HG03066 (cell line): ENCODE measurements around the gene TLX2.

ENCODE experiments used
- ATAC-seq: cut with Tn5 transposase; IDR thresholded peaks from one replicate; pipeline ENCODE4 v1.9.1; 2021; ENCODE audit warnings: low read depth; ENCODE audit not compliant: unreplicated experiment

Gene TLX2

GRCh38 chr2:74496997-74497776, 17.1 kb upstream of the TLX2 start:
- no peak for ATAC-seq

GRCh38 chr2:74497777-74498499, 16.3 kb upstream of the TLX2 start:
- no peak for ATAC-seq

GRCh38 chr2:74498500-74499266, 15.6 kb upstream of the TLX2 start:
- no peak for ATAC-seq

GRCh38 chr2:74499267-74499939, 14.8 kb upstream of the TLX2 start, which contains the start of gene LBX2:
Gene LBX2, minus strand, starts transcription at chr2:74499603. Its CDS starts 66 bp downstream, at chr2:74499537.
- ATAC-seq = no peak

GRCh38 chr2:74499940-74500577, 14.2 kb upstream of the TLX2 start:
- no peak for ATAC-seq

GRCh38 chr2:74500578-74500946, 13.7 kb upstream of the TLX2 start:
- ATAC-seq = no peak

GRCh38 chr2:74501335-74502071, 12.7 kb upstream of the TLX2 start:
- no peak for ATAC-seq

- ATAC-seq = no peak
These were observed 12.0 kb upstream of the TLX2 start for GRCh38 chr2:74502147-74502719.

GRCh38 chr2:74502720-74503505, 11.3 kb upstream of the TLX2 start:
- ATAC-seq = peak; percentile 43

GRCh38 chr2:74503506-74504475, 10.5 kb upstream of the TLX2 start:
- no peak for ATAC-seq

- no peak for ATAC-seq
These were observed 9.7 kb upstream of the TLX2 start for GRCh38 chr2:74504591-74504990.

- no peak for ATAC-seq
These were observed 8.6 kb upstream of the TLX2 start for GRCh38 chr2:74505448-74506246.

- ATAC-seq = peak; percentile 90
These were observed 6.9 kb upstream of the TLX2 start, which contains the start of gene PCGF1 for GRCh38 chr2:74507145-74507925. Gene PCGF1, minus strand, starts transcription at chr2:74507695. Its CDS starts 27 bp downstream, at chr2:74507668.

- ATAC-seq = peak; percentile 17
These were observed 6.2 kb upstream of the TLX2 start for GRCh38 chr2:74507926-74508520.

- no peak for ATAC-seq
These were observed 4.0 kb upstream of the TLX2 start for GRCh38 chr2:74510272-74510671.
